Kidney epithelial cell (primary cell): Measurements from ENCODE around the gene LRIG2. TPM values are rescaled to one million over a fixed set of nuclear protein-coding genes. Genes with fewer than 3 reads are reported as not detected.

Source experiments
- DNase-seq: peaks from one replicate; pipeline ENCODE4 v3.0.0-alpha.2; 2010; ENCODE audit warnings: low read depth
- H3K27me3 ChIP-seq: 2 replicates; pipeline ENCODE4 v1.6.0; 2011; ENCODE audit warnings: low read length; ENCODE audit not compliant: control insufficient read depth, insufficient read depth
- H3K36me3 ChIP-seq: 2 replicates; pipeline ENCODE4 v1.5.1; 2011; ENCODE audit warnings: low read length; ENCODE audit not compliant: control insufficient read depth, insufficient read depth
- H3K4me3 ChIP-seq: 2 replicates; pipeline ENCODE4 v1.5.1; 2011; ENCODE audit warnings: low read depth, mild to moderate bottlenecking, control low read depth, low read length
- total RNA-seq: library from RNA; depleted of rRNA; stranded (reverse); fragments of >200 nt; gene quantifications from 2 replicates; pipeline ENCODE4 v1.2.3, GENCODE V29; 2015
- TF ChIP-seq, protein P1 (sequence below): IDR thresholded peaks from 2 replicates; pipeline ENCODE4 v1.5.1; 2011; ENCODE audit warnings: mild to moderate bottlenecking, moderate library complexity, low read length, control low read depth, inconsistent platforms; ENCODE audit not compliant: insufficient read depth, poor library complexity, severe bottlenecking

LRIG2 gene
- total RNA-seq, 1 donor from 2014 or later: 8.3 TPM

- TF ChIP-seq, protein P1, sequence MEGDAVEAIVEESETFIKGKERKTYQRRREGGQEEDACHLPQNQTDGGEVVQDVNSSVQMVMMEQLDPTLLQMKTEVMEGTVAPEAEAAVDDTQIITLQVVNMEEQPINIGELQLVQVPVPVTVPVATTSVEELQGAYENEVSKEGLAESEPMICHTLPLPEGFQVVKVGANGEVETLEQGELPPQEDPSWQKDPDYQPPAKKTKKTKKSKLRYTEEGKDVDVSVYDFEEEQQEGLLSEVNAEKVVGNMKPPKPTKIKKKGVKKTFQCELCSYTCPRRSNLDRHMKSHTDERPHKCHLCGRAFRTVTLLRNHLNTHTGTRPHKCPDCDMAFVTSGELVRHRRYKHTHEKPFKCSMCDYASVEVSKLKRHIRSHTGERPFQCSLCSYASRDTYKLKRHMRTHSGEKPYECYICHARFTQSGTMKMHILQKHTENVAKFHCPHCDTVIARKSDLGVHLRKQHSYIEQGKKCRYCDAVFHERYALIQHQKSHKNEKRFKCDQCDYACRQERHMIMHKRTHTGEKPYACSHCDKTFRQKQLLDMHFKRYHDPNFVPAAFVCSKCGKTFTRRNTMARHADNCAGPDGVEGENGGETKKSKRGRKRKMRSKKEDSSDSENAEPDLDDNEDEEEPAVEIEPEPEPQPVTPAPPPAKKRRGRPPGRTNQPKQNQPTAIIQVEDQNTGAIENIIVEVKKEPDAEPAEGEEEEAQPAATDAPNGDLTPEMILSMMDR: no peak
- Histone ChIP-seq H3K27me3 (no peaks in the 10 kb centered on the region), H3K36me3 (no peaks in the 10 kb centered on the region), H3K4me3 (no peak overlapping the region)
- DNase-seq: no peak
Observed at GRCh38 chr1:113086541-113086940, 13.5 kb downstream of the LRIG2 start.

GRCh38 chr1:113088972-113089371 lies 16.0 kb downstream of the LRIG2 start:
- TF ChIP-seq, protein P1: no peak
- Histone ChIP-seq H3K36me3 (no peaks in the 10 kb centered on the region), H3K4me3 (no peak overlapping the region), H3K27me3 (no peaks in the 10 kb centered on the region)
- DNase-seq: no peak

GRCh38 chr1:113090051-113090450 lies 17.1 kb downstream of the LRIG2 start:
- no peak for DNase-seq
- H3K36me3 ChIP-seq: no peaks in the 10 kb centered on the region
- no peaks in the 10 kb centered on the region for H3K27me3 ChIP-seq
- TF ChIP-seq, protein P1: no peak
- H3K4me3 ChIP-seq: no peak overlapping the region

- Histone ChIP-seq H3K36me3 (no peaks in the 10 kb centered on the region), H3K4me3 (no peak overlapping the region), H3K27me3 (no peaks in the 10 kb centered on the region)
- DNase-seq: no peak
- TF ChIP-seq, protein P1: no peak
Observed at GRCh38 chr1:113091988-113092594, 19.1 kb downstream of the LRIG2 start.

DNA sequence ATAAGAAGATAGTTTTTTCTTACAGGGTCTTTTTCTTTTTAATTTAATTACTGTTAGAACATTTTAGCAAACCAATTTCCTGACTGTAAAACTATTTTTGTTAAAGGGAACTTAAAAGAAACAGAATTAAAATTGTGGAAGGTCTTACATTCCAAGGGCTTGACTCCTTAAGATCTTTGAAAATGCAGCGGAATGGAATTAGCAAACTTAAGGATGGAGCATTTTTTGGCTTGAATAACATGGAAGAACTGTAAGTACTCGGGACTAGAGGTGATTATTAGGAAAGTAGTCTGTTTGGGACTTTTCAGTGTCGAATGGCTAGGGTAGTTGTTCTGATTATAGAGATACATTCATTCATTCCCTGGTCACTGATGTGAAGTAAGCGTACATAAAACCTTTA lies 21.5 kb downstream of the LRIG2 start:
- DNase-seq: no peak
- H3K36me3 ChIP-seq: no peaks in the 10 kb centered on the region
- no peaks in the 10 kb centered on the region for H3K27me3 ChIP-seq
- no peak overlapping the region for H3K4me3 ChIP-seq
- TF ChIP-seq, protein P1: no peak
